ENCODE results near the gene MICAL3.

GRCh38 chr22:17888439-17888838 lies 135.9 kb downstream of the MICAL3 start:
- TF ChIP-seq POLR2A (IDR thresholded peaks at IDR 0.05) = no peak
- TF ChIP-seq CTCF (IDR thresholded peaks at IDR 0.05) = no peak
